ENCODE data around the gene CES3.

DNA sequence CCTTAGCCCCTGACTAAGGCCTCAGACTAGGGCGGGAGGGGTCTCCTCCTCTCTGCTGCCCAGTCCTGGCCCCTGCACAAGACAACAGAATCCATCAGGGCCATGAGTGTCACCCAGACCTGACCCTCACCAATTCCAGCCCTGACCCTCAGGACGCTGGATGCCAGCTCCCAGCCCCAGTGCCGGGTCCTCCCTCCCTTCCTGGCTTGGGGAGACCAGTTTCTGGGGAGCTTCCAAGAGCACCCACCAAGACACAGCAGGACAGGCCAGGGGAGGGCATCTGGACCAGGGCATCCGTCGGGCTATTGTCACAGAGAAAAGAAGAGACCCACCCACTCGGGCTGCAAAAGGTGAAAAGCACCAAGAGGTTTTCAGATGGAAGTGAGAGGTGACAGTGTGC lies 12.7 kb downstream of the CES3 start:
- TF ChIP-seq, protein P1, sequence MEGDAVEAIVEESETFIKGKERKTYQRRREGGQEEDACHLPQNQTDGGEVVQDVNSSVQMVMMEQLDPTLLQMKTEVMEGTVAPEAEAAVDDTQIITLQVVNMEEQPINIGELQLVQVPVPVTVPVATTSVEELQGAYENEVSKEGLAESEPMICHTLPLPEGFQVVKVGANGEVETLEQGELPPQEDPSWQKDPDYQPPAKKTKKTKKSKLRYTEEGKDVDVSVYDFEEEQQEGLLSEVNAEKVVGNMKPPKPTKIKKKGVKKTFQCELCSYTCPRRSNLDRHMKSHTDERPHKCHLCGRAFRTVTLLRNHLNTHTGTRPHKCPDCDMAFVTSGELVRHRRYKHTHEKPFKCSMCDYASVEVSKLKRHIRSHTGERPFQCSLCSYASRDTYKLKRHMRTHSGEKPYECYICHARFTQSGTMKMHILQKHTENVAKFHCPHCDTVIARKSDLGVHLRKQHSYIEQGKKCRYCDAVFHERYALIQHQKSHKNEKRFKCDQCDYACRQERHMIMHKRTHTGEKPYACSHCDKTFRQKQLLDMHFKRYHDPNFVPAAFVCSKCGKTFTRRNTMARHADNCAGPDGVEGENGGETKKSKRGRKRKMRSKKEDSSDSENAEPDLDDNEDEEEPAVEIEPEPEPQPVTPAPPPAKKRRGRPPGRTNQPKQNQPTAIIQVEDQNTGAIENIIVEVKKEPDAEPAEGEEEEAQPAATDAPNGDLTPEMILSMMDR (IDR thresholded peaks at IDR 0.05): no peak
- TF ChIP-seq POLR2A (IDR thresholded peaks at IDR 0.05): no peak
